ENCODE data around the gene DUS3L.
"Not testable (repeated sequence)": the region's sequence is repeated elsewhere in the genome, so short reads cannot be mapped to it uniquely, and the experiment has no call there.

Gene DUS3L

GRCh38 chr19:5799247-5800241 lies 8.6 kb upstream of the DUS3L start:
- DNase-seq = no peak

GRCh38 chr19:5798244-5798643 lies 7.3 kb upstream of the DUS3L start:
- DNase-seq = no peak

DNA sequence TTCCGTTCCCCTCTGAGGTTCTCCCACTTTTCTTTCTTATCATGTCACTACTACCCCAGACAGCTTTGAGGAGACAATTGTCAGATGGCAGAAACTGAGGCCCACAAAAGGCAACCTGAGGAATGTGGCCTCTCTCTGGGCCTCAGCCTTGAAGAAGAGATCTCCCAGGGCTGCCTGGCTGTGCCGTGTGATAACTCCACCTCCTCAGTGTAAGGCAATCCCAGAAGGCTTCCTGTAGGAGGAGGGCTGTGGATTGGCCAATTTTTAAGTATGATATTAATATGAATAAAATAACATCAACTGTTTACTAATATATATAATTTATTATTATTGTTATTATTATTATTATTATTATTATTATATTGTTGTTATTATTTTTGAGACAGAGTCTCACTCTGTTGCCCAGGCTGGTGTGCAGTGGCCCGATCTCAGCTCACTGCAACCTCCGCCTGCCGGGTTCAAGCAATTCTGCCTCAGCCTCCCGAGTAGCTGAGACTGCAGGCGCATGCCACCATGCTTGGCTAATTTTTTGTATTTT lies 4.5 kb upstream of the DUS3L start:
- DNase-seq = no peak

- no peak for DNase-seq
These were observed 2.2 kb upstream of the DUS3L start for GRCh38 chr19:5793188-5793587.

DNA sequence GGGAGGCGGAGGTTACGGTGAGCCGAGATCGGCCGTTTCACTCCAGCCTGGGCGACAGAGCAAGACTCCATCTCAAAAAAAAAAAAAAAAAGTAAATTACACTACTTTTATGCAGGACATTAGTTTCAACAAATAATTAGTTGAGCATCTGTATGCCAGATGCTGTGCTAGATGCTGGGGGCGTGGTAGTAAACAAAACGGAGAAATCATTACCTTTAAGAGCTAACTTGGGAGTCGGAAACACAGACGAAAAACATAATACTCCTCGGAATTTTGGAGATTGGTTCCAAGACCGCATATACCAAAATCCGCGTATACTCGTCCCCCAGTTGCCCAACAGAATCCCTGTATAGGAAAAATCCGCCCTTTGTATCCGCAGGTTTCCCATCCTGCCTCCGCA lies 1.3 kb upstream of the DUS3L start:
- DNase-seq = no peak

DNA sequence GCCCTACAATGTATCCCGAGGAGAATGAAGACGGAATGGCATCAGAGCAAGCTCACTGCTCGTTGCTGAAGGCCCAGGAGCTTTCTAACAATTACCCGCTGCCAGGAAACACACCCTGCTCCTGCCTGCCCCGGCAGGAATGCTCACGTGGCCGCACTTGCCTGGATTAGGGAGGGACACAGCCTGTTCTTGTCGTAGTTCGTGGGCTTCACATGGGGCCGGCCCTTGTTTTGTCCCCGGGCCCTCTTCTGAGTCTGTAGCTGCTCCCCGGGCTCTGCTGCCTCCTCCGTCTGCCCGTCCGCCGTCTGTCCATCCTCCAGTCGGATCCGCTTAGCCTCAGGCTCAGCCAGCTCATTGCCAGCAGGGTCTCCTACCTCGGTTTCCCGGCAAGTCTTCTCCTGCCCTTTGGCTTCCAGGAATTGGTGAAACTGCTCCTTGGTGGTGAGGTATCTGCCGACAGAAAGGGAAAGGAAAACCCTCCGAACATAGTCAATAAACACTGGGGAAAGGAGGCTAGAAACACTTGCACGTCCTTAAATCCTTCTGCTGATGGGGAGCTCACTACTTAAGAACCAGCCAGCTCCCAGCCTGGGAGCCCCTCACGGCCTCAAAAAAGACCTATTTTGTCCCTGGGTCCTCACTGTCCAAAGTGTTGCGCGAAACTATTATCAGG lies 941 bp downstream of the DUS3L start:
- DNase-seq = no peak

DNA sequence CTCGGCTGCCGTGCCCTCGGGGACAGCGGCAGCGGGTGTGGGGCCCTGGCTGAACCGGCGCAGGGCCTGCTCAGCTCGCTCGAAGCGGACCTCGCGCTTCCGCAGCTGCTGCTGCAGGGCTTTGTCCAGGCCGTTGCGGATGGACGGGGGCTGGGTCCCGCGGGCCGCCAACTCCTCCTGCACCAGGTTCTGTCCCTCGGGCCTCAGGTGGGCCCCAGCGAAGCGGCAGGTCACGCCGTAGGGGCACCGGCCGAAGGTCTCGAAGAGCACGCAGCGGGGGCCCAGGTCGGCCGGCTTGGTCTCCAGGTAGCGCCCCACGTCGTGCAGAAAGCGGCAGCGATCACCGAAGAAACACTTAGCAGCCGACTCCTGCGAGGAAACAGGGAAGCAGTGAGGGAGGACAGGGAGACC lies 1.6 kb downstream of the DUS3L start:
- no peak for DNase-seq

DNA sequence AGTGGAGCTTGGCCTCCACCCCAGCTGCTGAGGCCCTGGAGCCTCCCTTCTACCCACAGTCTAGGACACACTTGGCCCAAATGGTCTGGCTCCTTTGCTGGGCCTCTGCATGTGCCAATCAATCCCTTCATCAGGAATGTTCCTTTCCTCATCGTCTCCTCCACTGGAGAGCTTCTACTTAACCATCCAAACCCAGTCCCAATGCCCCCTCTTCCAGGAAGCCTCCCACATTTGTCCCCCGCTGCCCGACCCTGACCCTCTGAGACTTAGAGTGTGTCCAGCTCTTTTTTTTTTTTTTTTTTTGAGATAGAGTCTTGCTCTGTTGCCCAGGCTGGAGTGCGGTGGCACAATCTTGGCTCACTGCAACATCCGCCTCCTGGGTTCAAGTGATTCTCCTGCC lies 2.5 kb downstream of the DUS3L start:
- DNase-seq = no peak

- no peak for DNase-seq
These were observed 3.4 kb downstream of the DUS3L start for GRCh38 chr19:5787409-5788182.

DNA sequence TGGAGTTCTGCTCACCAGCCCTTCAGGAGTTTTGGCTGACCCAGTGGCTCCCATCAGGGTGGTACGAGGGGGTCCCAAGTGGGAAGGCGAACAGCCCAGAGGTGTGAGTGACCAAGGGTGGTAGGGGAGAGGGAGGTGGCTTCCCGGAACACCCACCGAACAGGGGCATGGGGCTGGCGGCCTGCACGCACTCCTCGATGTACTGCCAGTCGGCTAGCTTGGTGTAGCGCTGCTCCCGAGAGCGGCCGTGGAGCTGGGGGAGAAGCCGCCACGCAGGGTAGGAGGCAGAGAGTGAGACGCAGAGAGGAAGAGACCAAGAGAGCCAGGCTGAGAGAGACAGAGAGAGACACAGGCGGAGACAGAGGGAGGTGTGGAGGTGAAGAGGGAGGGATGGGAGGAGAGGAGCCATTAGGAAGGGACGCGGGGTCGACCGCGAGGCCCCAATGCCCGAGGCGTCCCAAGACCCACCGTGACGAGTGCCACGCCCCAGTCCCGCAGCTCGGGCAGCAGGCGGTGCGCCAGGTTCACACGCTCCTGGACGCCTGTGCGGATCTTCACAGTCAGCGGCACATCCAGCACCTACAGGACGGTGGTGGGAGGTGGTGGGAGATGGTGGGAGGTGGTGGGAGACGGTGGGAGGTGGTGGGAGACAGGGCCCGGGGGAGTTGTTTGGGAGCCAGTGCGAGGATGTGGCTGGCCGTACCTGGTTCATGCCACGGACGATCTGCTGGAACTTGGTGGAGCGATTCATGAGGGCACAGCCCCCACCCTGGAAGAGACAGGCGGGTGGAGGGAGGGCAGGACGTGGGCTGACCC lies 4.2 kb downstream of the DUS3L start:
- DNase-seq = no peak

DNA sequence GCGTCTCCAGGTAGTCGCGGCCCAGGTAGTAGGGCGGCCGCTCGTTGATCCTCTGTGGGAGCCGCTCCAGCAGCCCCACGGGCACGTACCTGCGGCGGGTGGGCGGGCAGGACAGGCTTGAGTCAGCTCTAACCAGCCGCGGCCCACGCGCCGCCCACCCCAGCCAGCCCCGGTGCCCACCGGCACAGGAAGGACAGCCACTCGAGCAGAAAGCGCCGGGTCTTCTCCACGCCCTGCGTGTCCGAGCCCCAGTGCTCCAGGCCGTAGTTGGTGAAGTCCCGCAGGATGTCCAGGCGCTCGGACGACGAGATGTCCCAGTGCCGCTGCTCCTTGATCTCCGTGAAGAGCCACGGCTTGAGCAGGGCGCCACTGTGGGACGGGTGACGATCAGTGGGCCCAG lies 5.5 kb downstream of the DUS3L start:
- DNase-seq = no peak

- no peak for DNase-seq
These were observed 6.3 kb downstream of the DUS3L start, which contains the start of gene PRR22 for GRCh38 chr19:5784581-5785147. Gene PRR22 (minus strand): TSS chr19:5784746. CDS start chr19:5784660, 86 bp downstream.

GRCh38 chr19:5782945-5783919 lies 7.7 kb downstream of the DUS3L start:
- no peak for DNase-seq

DNA sequence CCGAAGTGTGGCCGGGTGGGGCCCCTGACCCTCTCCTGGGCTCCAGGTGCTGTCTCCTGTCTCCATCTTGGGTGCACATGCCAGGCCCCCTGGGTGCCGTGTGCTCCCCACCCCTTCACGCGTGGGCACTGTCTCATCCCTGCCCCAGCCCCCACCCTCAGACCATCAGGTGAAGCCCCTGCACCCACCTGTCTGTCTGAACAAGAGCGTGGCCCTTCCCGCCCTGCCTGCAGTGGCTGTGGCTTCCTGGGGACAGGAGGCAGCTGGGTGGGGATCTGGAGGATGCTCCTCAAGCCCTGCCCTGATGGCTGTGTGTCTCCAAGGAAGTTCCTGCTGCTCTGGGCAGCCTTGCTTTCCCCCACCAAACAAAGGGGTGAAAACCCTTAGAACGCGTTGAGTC lies 8.6 kb downstream of the DUS3L start:
- DNase-seq = no peak

GRCh38 chr19:5780916-5781315 lies 10.0 kb downstream of the DUS3L start:
- DNase-seq = not testable (repeated sequence)

GRCh38 chr19:5778402-5778801 lies 12.6 kb downstream of the DUS3L start:
- DNase-seq = no peak

DNA sequence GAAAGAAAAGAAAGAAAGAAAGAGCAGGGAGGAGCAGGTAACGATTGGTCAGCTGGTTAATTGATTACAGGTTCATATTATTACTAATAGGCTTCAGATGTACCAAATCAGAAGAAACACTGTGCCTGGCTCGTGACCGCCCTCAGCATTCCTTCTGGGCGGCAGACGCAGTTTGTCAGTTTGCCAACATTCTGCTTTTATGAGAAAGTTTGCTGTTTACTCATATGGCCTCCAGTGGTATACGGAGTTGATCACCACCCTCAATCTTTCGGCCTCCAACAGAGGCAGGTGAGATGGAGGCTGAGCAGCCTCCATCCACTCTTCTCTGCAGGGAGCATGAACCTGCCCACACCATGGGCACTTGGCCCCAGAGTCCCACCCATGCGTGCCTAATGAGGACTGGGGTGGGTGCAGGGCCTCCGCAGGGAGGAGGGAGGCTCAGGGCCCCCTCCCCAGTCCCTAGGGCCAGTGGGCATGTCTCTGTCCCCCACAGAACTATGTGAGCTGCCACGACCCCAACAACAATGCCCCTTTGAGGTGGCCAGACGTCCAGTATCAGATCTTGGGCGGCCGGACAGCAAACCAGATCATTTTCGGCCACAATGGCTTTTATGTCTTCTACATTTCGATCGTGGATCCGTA lies 15.2 kb downstream of the DUS3L start:
- no peak for DNase-seq

DNA sequence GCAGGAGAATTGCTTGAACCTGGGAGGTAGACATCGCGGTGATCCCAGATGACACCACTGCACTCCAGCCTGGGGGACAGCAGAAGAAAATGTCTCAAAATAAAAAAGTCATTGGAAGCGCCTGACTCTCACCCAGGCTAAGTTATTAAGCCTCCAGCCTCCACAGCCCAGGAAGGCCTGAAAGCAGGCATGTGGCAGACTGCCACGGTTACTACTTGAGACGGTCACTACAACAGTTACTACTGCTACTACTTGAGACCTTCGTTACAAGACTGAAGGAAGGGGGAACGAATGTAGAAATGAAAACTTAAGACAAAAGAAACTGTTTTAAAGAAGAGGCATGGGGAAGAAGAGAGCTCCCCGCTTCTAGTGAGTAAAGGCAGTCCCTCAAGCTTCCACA lies 16.0 kb downstream of the DUS3L start:
- DNase-seq = no peak

- DNase-seq = no peak
These were observed 17.7 kb downstream of the DUS3L start for GRCh38 chr19:5773276-5773675.

DNA sequence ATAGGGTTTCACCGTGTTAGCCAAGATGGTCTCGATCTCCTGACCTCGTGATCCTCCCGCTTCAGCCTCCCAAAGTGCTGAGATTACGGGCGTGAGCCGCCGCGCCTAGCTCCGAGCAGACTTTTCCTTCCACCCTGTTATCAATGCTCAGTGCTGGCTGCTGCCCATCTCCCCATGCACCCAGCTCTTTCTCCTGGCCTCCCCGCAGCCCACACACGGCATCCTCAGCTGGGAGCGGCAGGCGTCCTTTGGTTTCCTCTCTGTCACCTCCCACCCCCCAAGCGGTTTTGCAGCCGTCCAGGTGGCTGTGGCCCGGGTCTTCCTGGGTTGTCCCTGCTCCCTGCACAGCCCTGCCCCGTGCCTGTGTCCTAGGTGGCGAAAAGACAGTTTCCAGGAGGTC lies 18.5 kb downstream of the DUS3L start:
- DNase-seq = no peak
